Activated T-helper 1 cell treated with anti-CD3 and anti-CD28 coated beads, Interleukin-2, amount 50 U/mL, for 16 hours (primary cell): ENCODE measurements around the gene XRCC1.
"Not testable (repeated sequence)": the region's sequence is repeated elsewhere in the genome, so short reads cannot be mapped to it uniquely, and the experiment has no call there.

Source experiments
- DNase-seq, 2 donors: peaks; one replicate each; pipeline ENCODE4 v3.0.0-alpha.2; 2020; ENCODE audit warnings: low read depth in 1 of 2, low spot score in 1 of 2

XRCC1 gene

DNA sequence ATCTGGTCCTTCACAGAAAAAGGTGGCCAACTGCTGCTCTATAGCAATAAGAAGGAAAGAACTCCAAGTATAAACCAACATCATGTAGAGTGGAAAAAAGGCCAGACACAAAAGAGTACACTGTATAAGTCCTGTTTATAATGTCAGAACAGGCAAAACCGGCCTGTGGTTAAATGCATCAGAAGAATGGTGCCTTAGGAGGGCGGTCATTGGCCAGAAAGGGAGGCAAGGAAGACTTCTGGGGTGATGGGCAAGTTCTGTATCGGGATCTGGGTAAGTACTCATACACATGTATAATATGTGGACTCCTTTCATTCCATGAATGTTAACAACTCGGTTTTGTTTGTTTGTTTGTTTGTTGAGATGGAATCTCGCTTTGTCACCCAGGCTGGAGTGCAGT is 52.4 kb downstream of the XRCC1 start:
- no peak for DNase-seq

DNA sequence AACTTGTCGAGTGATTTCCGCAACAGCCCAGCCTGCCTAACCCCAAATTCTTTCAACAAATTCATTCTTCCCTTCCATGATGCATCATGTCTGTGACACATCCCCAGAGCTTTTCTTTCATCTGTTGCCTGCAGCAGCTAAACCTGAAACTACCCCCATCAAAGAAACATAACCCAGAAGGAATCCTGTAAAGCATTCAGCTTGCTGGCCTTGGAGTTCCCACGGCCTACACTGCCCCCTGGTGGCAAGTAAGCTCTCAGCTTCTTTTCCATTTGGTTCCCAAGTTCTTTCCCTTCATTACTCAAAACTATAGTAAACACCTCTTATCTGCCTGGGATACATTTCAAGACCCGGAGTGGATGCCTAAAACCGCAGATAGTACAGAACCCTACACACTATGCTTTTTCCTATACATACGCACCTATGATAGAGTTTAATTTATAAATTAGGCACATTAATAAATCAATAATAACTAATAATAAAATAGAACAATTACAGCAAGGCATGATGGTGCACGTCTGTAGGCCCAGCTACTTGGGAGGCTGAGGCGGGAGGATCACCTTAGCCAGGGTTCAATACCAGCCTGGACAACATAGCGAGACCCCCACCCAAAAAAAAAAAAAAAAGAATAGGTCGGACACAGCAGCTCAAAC is 55.8 kb downstream of the XRCC1 start:
- DNase-seq, result peak; percentile 61 to 70

DNA sequence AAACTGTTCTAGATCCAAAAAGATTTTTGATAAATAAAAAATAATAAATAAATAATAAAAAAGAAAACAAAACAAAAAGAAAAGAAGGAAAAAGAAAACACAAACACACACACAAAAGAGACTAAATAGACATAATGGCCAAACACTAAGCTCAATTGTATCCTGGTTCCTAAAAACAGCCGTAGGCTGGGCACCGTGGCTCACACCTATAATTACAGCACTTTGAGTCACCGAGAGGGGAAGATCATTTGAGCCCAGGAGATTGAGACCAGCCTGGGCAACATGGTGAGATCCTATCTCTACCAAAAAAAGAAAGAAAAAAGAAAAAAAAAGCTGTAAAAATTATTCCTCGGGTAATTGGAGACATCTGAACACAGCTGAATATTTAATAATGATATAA is 57.3 kb downstream of the XRCC1 start:
- no peak for DNase-seq

DNA sequence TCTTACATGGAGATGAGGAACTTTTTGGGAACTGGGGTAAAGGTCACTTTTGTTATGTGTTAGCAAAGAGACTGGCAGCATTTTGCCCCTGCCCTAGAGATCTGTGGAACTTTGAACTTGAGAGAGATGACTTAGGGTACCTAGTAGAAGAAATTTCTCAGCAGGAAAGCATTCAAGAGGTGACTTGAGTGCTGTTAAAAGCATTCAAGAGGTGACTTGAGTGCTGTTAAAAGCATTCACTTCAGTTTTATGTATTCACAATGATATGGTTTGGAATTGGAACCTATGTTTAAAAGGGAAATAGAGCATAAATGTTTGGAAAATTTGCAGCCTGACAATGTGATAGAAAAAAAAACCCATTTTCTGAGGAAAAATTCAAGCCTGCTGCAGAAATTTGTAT is 62.9 kb downstream of the XRCC1 start:
- not testable (repeated sequence) for DNase-seq

DNA sequence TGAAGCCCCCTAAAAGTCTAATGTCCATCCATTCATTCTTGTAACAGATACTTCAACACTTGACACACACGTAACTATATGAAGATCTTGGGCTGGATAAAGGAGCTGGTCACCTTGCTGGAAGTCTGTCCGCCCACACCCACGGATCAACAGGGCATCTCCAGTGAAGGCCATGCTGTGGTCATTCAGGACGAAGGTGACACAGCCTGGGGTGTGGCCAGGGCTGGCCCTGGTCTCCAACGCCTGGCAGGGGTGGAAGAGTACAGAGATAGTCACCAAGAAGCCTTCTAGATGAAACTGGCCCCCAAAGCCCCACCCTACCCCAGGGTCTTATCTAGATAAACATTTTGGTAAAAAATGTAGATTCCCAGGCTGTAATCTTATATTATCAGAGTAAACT is 64.0 kb downstream of the XRCC1 start:
- DNase-seq, result no peak

GRCh38 chr19:43510713-43511112 is 64.6 kb downstream of the XRCC1 start:
- DNase-seq, result no peak

- DNase-seq, result no peak
These were observed 67.4 kb downstream of the XRCC1 start for GRCh38 chr19:43507880-43508279.

GRCh38 chr19:43506629-43507028 is 68.7 kb downstream of the XRCC1 start:
- no peak for DNase-seq

DNA sequence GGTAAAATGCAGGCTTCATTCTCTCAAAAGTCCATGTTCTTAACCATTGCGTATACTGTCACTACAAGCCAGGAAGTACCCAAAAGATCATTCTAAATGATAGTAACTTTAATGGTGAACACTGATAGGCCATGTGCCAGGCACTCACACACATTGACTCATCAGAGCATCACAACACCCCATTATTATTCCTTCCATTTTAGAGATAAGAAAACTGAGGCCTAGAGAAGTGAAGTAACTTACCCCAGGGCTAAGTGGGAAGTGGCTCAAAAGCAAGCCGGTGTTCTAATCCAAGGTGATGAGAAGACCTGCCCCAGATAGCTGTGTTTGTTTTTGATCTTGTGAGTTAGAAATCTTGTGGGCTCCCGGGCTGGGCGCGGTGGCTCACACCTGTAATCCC is 69.4 kb downstream of the XRCC1 start:
- no peak for DNase-seq

DNA sequence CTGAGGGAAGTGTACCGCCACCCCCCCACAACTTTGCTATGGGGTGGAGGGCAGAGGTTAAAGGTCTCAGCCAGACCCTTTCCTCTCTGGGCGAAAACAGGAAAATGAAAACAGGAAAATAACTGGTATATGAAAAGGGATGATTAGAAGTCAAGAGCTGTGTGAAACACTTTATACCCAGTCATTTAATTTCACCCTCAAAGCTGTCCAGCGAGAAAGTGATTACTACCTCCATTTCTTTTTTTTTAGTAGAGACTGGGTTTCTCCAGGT is 70.2 kb downstream of the XRCC1 start:
- DNase-seq, result no peak

- DNase-seq, result peak; percentile 19 to 38
These were observed 70.7 kb downstream of the XRCC1 start, which contains the start of gene PHLDB3 for GRCh38 chr19:43504426-43505185. TSS of gene PHLDB3 (minus strand) at chr19:43504746. CDS start at chr19:43504118, 628 bp downstream.

- DNase-seq, result peak; percentile 98
These were observed 71.6 kb downstream of the XRCC1 start for GRCh38 chr19:43503501-43504425.

GRCh38 chr19:43502419-43502976 is 72.8 kb downstream of the XRCC1 start:
- no peak for DNase-seq

DNA sequence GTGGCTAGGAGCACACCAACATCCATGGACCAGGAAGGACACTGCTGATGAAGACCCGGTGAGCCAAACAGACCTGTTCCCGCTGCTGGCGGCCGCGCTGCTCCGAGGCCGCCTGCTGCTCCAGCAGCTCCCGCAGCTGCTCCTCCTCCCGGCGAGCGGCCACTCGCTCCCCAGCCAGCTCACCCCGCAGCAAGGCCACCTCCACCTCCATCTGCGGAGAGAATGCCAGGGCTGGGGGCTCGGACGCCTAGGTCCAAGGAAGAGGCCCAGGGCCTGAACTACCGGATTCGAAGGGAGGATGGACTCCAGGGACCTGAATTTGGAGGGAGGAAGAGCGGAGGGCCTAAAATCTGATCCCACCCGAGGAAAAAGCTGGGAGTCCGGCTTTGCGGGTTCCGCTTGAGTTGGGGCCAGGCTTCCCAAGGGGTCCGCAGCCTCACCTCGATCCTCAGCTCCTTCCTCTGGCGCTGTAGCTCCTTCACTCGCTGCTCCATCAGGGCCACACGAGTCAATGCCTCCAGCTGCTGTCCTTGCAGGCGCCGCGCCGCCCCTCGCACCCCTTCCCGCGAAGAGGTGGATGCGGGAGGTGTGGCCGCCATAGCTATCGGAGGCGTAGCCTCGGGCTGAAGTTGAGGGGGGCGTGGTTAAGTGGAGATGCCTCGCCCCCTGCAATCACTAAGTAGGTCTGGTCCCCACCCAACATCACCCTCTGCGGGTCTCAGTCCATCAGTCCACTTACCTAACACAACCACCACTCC is 73.5 kb downstream of the XRCC1 start:
- DNase-seq, result no peak

DNA sequence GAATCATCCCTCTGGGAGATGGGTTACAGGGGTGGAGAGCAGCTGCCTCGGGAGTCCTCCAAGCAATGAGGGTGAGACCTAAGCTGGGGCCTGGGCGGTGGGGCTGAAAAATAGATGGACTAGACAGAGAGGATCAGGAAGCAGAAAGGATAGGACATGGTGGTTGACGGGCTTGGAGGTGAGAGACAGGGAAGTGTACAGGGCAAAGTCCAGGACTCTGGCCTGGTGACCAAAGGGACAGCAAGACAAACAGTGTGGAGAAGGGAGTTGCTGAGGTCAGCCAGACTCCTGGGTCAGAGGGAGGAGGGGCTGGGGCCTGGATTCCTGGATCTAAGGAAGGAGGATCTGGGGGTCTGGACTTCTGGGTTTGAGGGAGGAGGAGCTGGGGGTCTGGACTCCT is 76.3 kb downstream of the XRCC1 start:
- DNase-seq, result no peak

DNA sequence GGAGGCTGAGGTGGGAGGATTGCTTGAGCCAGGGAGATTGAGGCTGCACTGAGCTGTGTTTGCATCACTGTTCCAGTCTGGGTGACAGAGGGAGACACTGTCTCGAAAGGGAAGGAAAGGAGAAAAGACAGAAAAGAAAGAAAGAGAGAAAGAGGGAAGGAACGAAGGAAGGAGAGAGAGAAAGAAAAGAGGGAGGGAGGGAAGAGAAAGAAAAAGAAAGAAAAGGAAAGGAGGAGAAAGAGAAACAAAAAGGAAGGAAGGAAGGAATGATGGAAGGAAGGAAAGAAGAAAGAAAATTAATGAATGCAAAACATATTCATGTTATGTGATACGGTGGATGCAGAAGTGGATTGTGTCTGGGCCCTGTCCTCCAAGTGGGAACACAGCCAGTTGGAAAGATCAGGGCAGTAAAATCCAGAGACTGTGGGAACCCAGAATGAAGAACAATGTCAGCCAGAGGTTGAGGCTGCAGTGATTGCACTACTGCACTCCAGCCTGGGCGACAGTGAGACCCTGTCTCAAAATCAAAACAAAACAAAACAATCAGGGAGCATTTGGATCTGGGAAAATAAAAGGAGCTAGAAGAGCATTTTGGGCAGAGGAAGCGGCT is 77.0 kb downstream of the XRCC1 start:
- DNase-seq, result no peak

- DNase-seq, result no peak
These were observed 78.4 kb downstream of the XRCC1 start for GRCh38 chr19:43496960-43497359.

GRCh38 chr19:43495082-43495481 is 80.2 kb downstream of the XRCC1 start:
- DNase-seq, result no peak
